ENCODE data around the gene ELF1. TPM values are rescaled to one million over a fixed set of nuclear protein-coding genes. Genes with fewer than 3 reads are reported as not detected.
"Not testable (repeated sequence)": the region's sequence is repeated elsewhere in the genome, so short reads cannot be mapped to it uniquely, and the experiment has no call there.

Gene ELF1
- polyA plus RNA-seq, 1 experiment, result 46.8 TPM

DNA sequence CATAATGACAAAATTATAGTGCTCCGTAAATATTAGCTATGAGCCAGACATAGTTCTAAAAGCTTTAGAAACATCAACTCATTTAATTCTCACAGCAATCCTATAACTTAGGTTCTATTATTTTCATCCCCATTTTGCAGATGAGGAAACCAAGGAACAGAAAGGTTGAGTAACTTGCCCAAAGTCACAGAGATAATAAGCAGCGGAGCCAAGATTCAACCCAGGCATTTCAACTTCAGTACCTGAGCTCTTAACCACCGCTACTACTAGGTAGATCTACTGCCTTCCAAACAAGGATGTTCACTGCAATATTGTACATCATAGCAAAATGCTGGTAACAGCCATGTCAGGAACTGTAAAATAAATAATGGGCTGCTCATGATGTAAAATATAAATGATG is 39.9 kb downstream of the ELF1 start:
- ChIA-PET CTCF (interaction anchor here (0.8 to 1.7 kb wide), 4 partner anchors 13 to 202 kb away, joined by 3 to 5 read pairs (median 4); no protein-coding TSS in a partner anchor), POLR2A (no interaction called here)
- no peak for DNase-seq (ENCODE audit: low read depth, low spot score)

DNA sequence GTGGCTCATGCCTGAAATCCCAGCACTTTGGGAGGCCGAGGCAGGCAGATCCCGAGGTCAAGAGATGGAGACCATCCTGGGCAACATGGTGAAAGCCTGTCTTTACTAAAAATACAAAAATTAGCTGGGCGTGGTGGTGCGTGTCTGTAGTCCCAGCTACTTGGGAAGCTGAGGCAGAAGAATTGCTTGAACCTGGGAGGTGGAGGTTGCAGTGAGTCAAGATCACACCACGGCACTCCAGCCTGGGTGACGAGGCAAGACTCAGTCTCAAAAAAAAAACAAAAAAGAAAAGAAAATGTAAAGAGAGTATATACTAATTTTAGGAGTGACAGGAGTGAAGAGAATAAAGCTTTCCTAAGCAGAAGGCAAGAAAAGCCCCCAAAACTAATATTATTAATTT is 41.0 kb downstream of the ELF1 start:
- not testable (repeated sequence) for H3K27me3 ChIP-seq (ENCODE audit: control insufficient read depth, insufficient read depth, low read length); H3K9me3 ChIP-seq (ENCODE audit: control insufficient read depth, insufficient read depth, low read length); DNase-seq (ENCODE audit: low read depth, low spot score); H3K4me3 ChIP-seq (ENCODE audit: low read depth, low read length); H3K27ac ChIP-seq (ENCODE audit: low read depth, low read length)
- POLR2A ChIA-PET, result interaction anchor here (0.6 kb wide), 1 partner anchor 44 kb away, joined by 5 read pairs; no protein-coding TSS in a partner anchor
- CTCF ChIA-PET, result interaction anchor here (0.5 to 1.7 kb wide), 3 partner anchors 8 to 75 kb away, joined by 3 to 5 read pairs (median 4); no protein-coding TSS in a partner anchor

More for the DNA sequence above, 39.9 kb downstream of the ELF1 start:
- no peak overlapping the region for H3K27ac ChIP-seq (ENCODE audit: low read depth, low read length)
- H3K9me3 ChIP-seq (ENCODE audit: control insufficient read depth, insufficient read depth, low read length), result no peaks in the 10 kb centered on the region
- no peak overlapping the region for H3K4me3 ChIP-seq (ENCODE audit: low read depth, low read length)
- H3K27me3 ChIP-seq (ENCODE audit: control insufficient read depth, insufficient read depth, low read length), result no peaks in the 10 kb centered on the region
- TF ChIP-seq, protein P1, sequence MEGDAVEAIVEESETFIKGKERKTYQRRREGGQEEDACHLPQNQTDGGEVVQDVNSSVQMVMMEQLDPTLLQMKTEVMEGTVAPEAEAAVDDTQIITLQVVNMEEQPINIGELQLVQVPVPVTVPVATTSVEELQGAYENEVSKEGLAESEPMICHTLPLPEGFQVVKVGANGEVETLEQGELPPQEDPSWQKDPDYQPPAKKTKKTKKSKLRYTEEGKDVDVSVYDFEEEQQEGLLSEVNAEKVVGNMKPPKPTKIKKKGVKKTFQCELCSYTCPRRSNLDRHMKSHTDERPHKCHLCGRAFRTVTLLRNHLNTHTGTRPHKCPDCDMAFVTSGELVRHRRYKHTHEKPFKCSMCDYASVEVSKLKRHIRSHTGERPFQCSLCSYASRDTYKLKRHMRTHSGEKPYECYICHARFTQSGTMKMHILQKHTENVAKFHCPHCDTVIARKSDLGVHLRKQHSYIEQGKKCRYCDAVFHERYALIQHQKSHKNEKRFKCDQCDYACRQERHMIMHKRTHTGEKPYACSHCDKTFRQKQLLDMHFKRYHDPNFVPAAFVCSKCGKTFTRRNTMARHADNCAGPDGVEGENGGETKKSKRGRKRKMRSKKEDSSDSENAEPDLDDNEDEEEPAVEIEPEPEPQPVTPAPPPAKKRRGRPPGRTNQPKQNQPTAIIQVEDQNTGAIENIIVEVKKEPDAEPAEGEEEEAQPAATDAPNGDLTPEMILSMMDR (IDR thresholded peaks at IDR 0.05; ENCODE audit: low read depth, low read length), result no peak

DNA sequence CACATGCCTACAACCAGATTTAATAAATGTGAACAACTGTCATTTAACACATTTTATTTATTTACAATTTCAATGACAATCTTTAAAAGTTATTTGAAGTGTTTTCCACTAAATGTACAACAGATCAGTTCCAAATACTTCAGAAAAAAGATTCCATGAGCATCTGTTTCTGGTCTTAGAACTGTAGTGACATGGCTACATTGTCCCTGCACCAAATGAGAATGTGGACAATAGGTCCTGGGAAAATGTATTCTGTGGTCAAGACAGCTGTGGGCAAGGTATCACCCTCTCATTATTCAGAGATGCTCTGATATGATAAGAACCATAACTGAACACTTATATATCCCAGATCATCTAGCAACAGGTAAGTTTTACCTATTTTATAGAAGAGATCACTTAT is 43.7 kb downstream of the ELF1 start:
- CTCF ChIA-PET, result interaction anchor here (1.4 to 1.6 kb wide), 2 partner anchors 41 to 79 kb away, joined by 4 to 17 read pairs; no protein-coding TSS in a partner anchor

DNA sequence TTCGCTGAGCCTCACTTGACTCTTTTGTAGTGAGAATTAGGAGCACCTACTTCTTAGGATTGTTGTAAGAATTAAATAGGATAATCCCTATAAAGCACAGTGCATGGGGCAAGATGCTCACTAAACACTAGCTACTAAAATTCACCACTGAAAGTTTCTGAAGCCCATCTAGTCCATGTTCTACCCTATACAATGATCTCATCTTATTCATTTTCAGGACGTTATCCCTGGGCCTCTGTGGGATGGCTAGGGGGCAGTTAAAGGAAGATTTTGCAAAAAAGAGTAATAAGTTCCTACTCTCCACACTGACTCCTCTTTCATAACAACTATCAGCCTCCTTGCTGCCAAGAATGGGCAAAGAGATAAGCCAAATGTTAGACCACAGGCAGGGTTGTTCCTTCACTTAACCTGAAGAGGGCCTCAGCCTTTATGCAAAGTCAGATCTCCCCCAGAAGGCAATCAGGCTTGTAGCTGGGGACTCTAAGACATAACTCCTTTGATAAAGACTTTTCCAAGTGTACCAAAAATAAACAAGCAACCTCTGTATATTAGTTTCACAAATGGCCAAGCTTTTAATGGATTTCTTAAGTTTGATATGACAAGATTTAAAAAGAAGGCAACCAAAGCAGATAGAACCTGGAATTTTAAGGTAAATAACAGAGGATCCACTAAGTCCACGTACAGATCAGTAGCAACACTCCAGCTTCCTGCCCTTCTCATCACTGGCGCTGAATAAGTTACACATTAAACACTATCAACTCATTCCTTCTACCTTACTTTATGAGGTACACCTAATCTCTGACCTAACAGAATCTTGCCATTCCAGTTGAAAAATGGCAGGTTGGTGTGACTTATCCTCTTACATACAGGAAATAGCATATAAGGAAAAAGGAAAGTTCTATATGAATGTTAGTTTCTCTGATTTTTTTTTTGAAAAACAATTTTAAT is 44.4 kb downstream of the ELF1 start:
- no peaks in the 10 kb centered on the region for H3K27me3 ChIP-seq (ENCODE audit: control insufficient read depth, insufficient read depth, low read length)
- DNase-seq (ENCODE audit: low read depth, low spot score), result no peak
- TF ChIP-seq, protein P1 (IDR thresholded peaks at IDR 0.05; ENCODE audit: low read depth, low read length), result peak; percentile 60
- ChIA-PET POLR2A (no interaction called here), CTCF (interaction anchor here (0.6 to 1.7 kb wide), 15 partner anchors 9 to 241 kb away, joined by 3 to 17 read pairs (median 4); partner anchors contain the start of gene WBP4)
- no peak overlapping the region for H3K4me3 ChIP-seq (ENCODE audit: low read depth, low read length)
- H3K27ac ChIP-seq (ENCODE audit: low read depth, low read length), result no peak overlapping the region
- no peaks in the 10 kb centered on the region for H3K9me3 ChIP-seq (ENCODE audit: control insufficient read depth, insufficient read depth, low read length)

More for the DNA sequence above, 43.7 kb downstream of the ELF1 start:
- Histone ChIP-seq H3K4me3 (ENCODE audit: low read depth, low read length) (no peak overlapping the region), H3K27me3 (ENCODE audit: control insufficient read depth, insufficient read depth, low read length) (no peaks in the 10 kb centered on the region), H3K27ac (ENCODE audit: low read depth, low read length) (no peak overlapping the region), H3K9me3 (ENCODE audit: control insufficient read depth, insufficient read depth, low read length) (no peaks in the 10 kb centered on the region)
- DNase-seq (ENCODE audit: low read depth, low spot score), result no peak
- POLR2A ChIA-PET, result no interaction called here
- TF ChIP-seq, protein P1 (IDR thresholded peaks at IDR 0.05; ENCODE audit: low read depth, low read length), result no peak

DNA sequence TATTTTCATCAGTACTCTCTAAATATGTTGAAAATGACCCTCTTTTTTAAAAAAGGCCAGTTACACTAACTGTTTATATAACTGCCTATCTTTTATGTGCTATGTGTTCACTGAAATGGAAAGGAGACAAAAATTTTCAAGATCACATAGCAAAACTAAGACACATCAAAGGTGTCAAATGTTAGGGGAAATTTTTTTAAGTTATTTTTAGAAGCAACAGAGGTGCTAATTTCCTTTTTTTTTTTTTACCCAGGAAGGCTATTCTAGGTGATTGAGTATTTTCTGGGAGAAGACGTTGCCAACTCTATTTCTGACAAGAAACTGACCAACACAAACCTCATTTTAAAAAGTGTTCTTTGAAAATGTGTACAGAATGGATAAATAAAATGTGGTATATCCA is 45.7 kb downstream of the ELF1 start:
- TF ChIP-seq, protein P1 (IDR thresholded peaks at IDR 0.05; ENCODE audit: low read depth, low read length), result no peak
- H3K27ac ChIP-seq (ENCODE audit: low read depth, low read length), result no peak overlapping the region
- H3K4me3 ChIP-seq (ENCODE audit: low read depth, low read length), result no peak overlapping the region
- POLR2A ChIA-PET, result no interaction called here
- DNase-seq (ENCODE audit: low read depth, low spot score), result no peak
- H3K27me3 ChIP-seq (ENCODE audit: control insufficient read depth, insufficient read depth, low read length), result no peaks in the 10 kb centered on the region
- CTCF ChIA-PET, result interaction anchor here (1.0 to 1.7 kb wide), 5 partner anchors 12 to 101 kb away, joined by 3 to 10 read pairs (median 4); partner anchors contain the start of gene WBP4
- no peaks in the 10 kb centered on the region for H3K9me3 ChIP-seq (ENCODE audit: control insufficient read depth, insufficient read depth, low read length)
